H1 (cell line): ENCODE measurements around the gene FOXO1. TPM values are rescaled to one million over a fixed set of nuclear protein-coding genes. Genes with fewer than 3 reads are reported as not detected.

ENCODE experiments used
- CTCF ChIA-PET: fragments of 300-600 bp; sonication (Branson Sonifier 250); formaldehyde crosslinking; loops from one replicate; lab custom pipeline; 2021; ENCODE audit not compliant: partially characterized antibody; lab: Charles Lee
- POLR2A ChIA-PET: fragments of 300-600 bp; sonication (Branson Sonifier 250); formaldehyde crosslinking; loops from one replicate; lab custom pipeline; 2021; ENCODE audit warnings: inconsistent platforms; ENCODE audit not compliant: partially characterized antibody; lab: Charles Lee
- DNase-seq, 2 experiments: peaks; one replicate each; pipeline versions ENCODE4 v3.0.0 to v3.0.0-alpha.2; 2010 to 2022; ENCODE audit warnings: low spot score in 2 of 2, low read depth in 1 of 2, mixed read lengths in 1 of 2
- FAIRE-seq: peaks from 2 replicates; lab custom pipeline; 2011; peaks lifted over from hg19 to GRCh38; lab: Jason Lieb, UNC
- H2AFZ ChIP-seq: 2 replicates; pipeline ENCODE4 v1.8.1; 2012; ENCODE audit warnings: low read length, inconsistent platforms
- H2AK5ac ChIP-seq: 2 replicates; pipeline ENCODE4 v1.6.1; 2013; ENCODE audit warnings: low read depth, low read length
- H2BK120ac ChIP-seq: replicated peaks from 2 replicates; pipeline ENCODE3; 2013; ENCODE audit warnings: low read depth, low read length, inconsistent platforms
- H2BK12ac ChIP-seq: 2 replicates; pipeline ENCODE4 v1.6.1; 2013; ENCODE audit warnings: low read depth, low read length
- H2BK15ac ChIP-seq: 2 replicates; pipeline ENCODE4 v1.6.1; 2013; ENCODE audit warnings: low read length
- H2BK20ac ChIP-seq: 2 replicates; pipeline ENCODE4 v1.6.1; 2013; ENCODE audit warnings: low read length
- H2BK5ac ChIP-seq: 2 replicates; pipeline ENCODE4 v1.6.1; 2013; ENCODE audit warnings: low read depth, low read length
- H3K14ac ChIP-seq: 2 replicates; pipeline ENCODE4 v1.6.1; 2013; ENCODE audit warnings: inconsistent platforms; ENCODE audit not compliant: insufficient read length
- H3K18ac ChIP-seq: 2 replicates; pipeline ENCODE4 v1.6.1; 2013; ENCODE audit warnings: low read length; ENCODE audit errors: extremely low read depth
- H3K23ac ChIP-seq: 2 replicates; pipeline ENCODE4 v1.6.1; 2013; ENCODE audit warnings: inconsistent platforms; ENCODE audit not compliant: insufficient read length
- H3K23me2 ChIP-seq: 2 replicates; pipeline ENCODE4 v1.6.1; 2013; ENCODE audit warnings: low read depth, low read length
- H3K27ac ChIP-seq: 2 replicates; pipeline ENCODE4 v1.6.1; 2011; ENCODE audit warnings: low read depth, low read length, inconsistent platforms
- H3K27me3 ChIP-seq, 4 experiments: replicated peaks in 1 of 4; 1 replicate in 1 of 4; 2 replicates in 3 of 4; pipeline versions ENCODE4 v1.6.1 to v1.8.1; 2011 to 2013; ENCODE audit warnings: low read length in 3 of 4, mild to moderate bottlenecking in 3 of 4, inconsistent platforms in 2 of 4, mixed read lengths in 2 of 4, moderate library complexity in 1 of 4; ENCODE audit not compliant: control insufficient read depth in 3 of 4, insufficient read depth in 3 of 4; ENCODE audit errors: extremely low read depth in 1 of 4
- H3K36me3 ChIP-seq, 4 experiments: 2 replicates each; pipeline versions ENCODE4 v1.6.1 to v1.8.1; 2011 to 2013; ENCODE audit warnings: mild to moderate bottlenecking in 4 of 4, low read length in 3 of 4, moderate library complexity in 2 of 4, control low read depth in 1 of 4, inconsistent platforms in 1 of 4; ENCODE audit not compliant: insufficient read depth in 4 of 4, control insufficient read depth in 2 of 4
- H3K4ac ChIP-seq: replicated peaks from 2 replicates; pipeline ENCODE3; 2013; ENCODE audit warnings: low read length, low read depth, mixed read lengths, inconsistent platforms; ENCODE audit not compliant: insufficient read length
- H3K4me1 ChIP-seq, 4 experiments: replicated peaks in 1 of 4; 1 replicate in 1 of 4; 2 replicates in 3 of 4; pipeline versions ENCODE4 v1.6.1 to v1.8.1; 2011 to 2013; ENCODE audit warnings: low read length in 3 of 4, inconsistent platforms in 2 of 4, mixed read lengths in 1 of 4; ENCODE audit not compliant: insufficient read depth in 4 of 4, control insufficient read depth in 3 of 4
- H3K4me2 ChIP-seq, 2 experiments: 2 replicates each; pipeline versions ENCODE4 v1.6.1 to v1.8.1; 2011 to 2013; ENCODE audit warnings: low read depth in 2 of 2, low read length in 2 of 2, control low read depth in 1 of 2, inconsistent platforms in 1 of 2, mild to moderate bottlenecking in 1 of 2; ENCODE audit not compliant: insufficient read depth in 1 of 2
- H3K4me3 ChIP-seq, 4 experiments: fragments of 200-600, 300-600 bp in 1 of 4; sonication (generic), shearing (Covaris generic), sonication (Bioruptor Twin) in 1 of 4; 2 replicates each; pipeline versions ENCODE4 v1.5.1 to v1.8.1; 2011 to 2016; ENCODE audit warnings: low read length in 4 of 4, low read depth in 3 of 4, control low read depth in 2 of 4, inconsistent platforms in 2 of 4, mild to moderate bottlenecking in 2 of 4, mixed read lengths in 1 of 4, moderate library complexity in 1 of 4; ENCODE audit not compliant: insufficient read depth in 2 of 4; ENCODE audit errors: extremely low read depth in 1 of 4
- H3K56ac ChIP-seq: replicated peaks from 2 replicates; pipeline ENCODE3; 2013; ENCODE audit warnings: low read depth, mild to moderate bottlenecking, mixed read lengths, low read length, inconsistent platforms; ENCODE audit not compliant: insufficient read length
- H3K79me1 ChIP-seq: 2 replicates; pipeline ENCODE4 v1.6.1; 2013; ENCODE audit warnings: low read depth, low read length, control low read depth
- H3K79me2 ChIP-seq, 2 experiments: 2 replicates each; pipeline versions ENCODE4 v1.6.1 to v1.8.1; 2012 to 2013; ENCODE audit warnings: low read length in 2 of 2, mild to moderate bottlenecking in 2 of 2, inconsistent platforms in 1 of 2; ENCODE audit not compliant: insufficient read depth in 2 of 2, control insufficient read depth in 1 of 2
- H3K9ac ChIP-seq, 4 experiments: replicated peaks in 1 of 4; 1 replicate in 1 of 4; 2 replicates in 3 of 4; pipeline versions ENCODE4 v1.6.1 to v1.8.1; 2011 to 2013; ENCODE audit warnings: low read depth in 3 of 4, low read length in 3 of 4, control low read depth in 2 of 4, mild to moderate bottlenecking in 2 of 4, moderate library complexity in 2 of 4, inconsistent platforms in 1 of 4; ENCODE audit errors: extremely low read depth in 1 of 4
- H3K9me3 ChIP-seq, 2 experiments: 2 replicates each; pipeline versions ENCODE4 v1.6.1 to v1.8.1; 2012 to 2013; ENCODE audit warnings: mild to moderate bottlenecking in 2 of 2, moderate library complexity in 2 of 2, control low read depth in 1 of 2, inconsistent platforms in 1 of 2, low read depth in 1 of 2, low read length in 1 of 2, mixed read lengths in 1 of 2; ENCODE audit not compliant: insufficient read depth in 2 of 2
- H4K20me1 ChIP-seq, 2 experiments: replicated peaks in 1 of 2; 2 replicates each; pipeline versions ENCODE3 to v1.8.1; 2011 to 2013; ENCODE audit warnings: inconsistent platforms in 2 of 2, low read length in 2 of 2, mild to moderate bottlenecking in 1 of 2; ENCODE audit not compliant: insufficient read depth in 2 of 2, control insufficient read depth in 1 of 2
- H4K5ac ChIP-seq: 2 replicates; pipeline ENCODE4 v1.6.1; 2013; ENCODE audit warnings: low read length, low read depth, mixed read lengths, inconsistent platforms; ENCODE audit not compliant: insufficient read length
- H4K8ac ChIP-seq: 2 replicates; pipeline ENCODE4 v1.8.0; 2013; ENCODE audit warnings: mild to moderate bottlenecking, moderate library complexity, low read length, inconsistent platforms; ENCODE audit not compliant: insufficient read depth; ENCODE audit errors: extremely low read depth
- H4K91ac ChIP-seq: replicated peaks from 2 replicates; pipeline ENCODE3; 2013; ENCODE audit warnings: low read length, mixed read lengths, inconsistent platforms; ENCODE audit not compliant: insufficient read length
- E2F6 ChIP-seq: IDR thresholded peaks from 2 replicates; pipeline ENCODE4 v1.6.1; 2012; ENCODE audit warnings: inconsistent platforms
- KDM4A ChIP-seq: IDR thresholded peaks from one replicate; pipeline ENCODE4 v1.7.1; 2012; ENCODE audit warnings: low read depth, mild to moderate bottlenecking, moderate library complexity, low read length, inconsistent platforms; ENCODE audit not compliant: severe bottlenecking
- MAX ChIP-seq: IDR thresholded peaks from 2 replicates; pipeline ENCODE4 v1.6.1; 2012; ENCODE audit warnings: inconsistent platforms
- TAF7 ChIP-seq: optimal IDR thresholded peaks from 2 replicates; pipeline ENCODE3; 2011; ENCODE audit warnings: low read depth, mild to moderate bottlenecking, inconsistent platforms, low read length, moderate library complexity, borderline replicate concordance
- WGBS, 2 experiments: shearing (Covaris generic) in 1 of 2; methylation state at CpG; one replicate each; pipeline versions ENCODE4 v1.1.6 to v1.1.7; 2013 to 2015; ENCODE audit warnings: low lambda C conversion rate in 2 of 2, mixed read lengths in 2 of 2, inconsistent platforms in 1 of 2, low coverage in 1 of 2, missing lambda C conversion rate in 1 of 2; ENCODE audit not compliant: insufficient replicate concordance in 2 of 2, insufficient coverage in 1 of 2, insufficient read length in 1 of 2; ENCODE audit errors: extremely low coverage in 1 of 2, missing lambda C conversion rate in 1 of 2; 5-methylcytosine and 5-hydroxymethylcytosine counted together
- polyA plus RNA-seq, 7 experiments: library from polyadenylated mRNA; depleted of rRNA in 3 of 7; stranded (reverse) in 5 of 7; unstranded in 2 of 7; fragments of >200 nt in 5 of 7; fragments of 200-250 nt in 2 of 7; gene quantifications; 1 replicate in 5 of 7; 2 replicates in 1 of 7; 4 replicates in 1 of 7; pipeline versions ENCODE4 v1.2.1 to v1.2.3, GENCODE V29; 2011 to 2013; ENCODE audit warnings: missing spikeins in 2 of 7, mixed read lengths in 2 of 7
- total RNA-seq: library from RNA; stranded (reverse); fragmentation: NEBNext Ultra II Directional; extraction: Animal tissue kit (Norgen Biotek cat#: 25700); gene quantifications from 2 replicates; pipeline ENCODE4 v1.2.1, GENCODE V29; 2021

The FOXO1 gene
- total and polyA plus RNA-seq, 2 of the 8 experiments (the other 6 are each of a cell fraction or from before 2014, with no cell fraction given), result 35.3 to 56.9 TPM

DNA sequence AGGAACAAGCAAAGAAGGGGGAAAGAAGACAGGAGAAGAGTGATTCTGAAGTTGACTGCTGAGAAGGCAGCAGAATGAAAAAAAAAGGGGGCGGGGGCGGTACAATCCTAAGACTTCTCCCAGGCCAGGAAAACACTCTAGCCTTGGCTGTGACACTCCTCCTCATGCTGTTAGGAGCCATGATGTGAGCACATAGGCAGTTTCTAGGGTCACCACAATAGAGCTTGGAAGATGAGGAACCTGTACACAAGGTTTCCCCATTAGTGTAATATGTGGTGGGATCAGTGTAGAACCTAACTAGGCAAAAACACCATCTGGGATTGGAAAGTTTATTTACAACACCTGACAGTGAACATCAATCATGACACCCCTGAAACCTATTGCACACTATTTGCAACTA lies 86.9 kb downstream of the FOXO1 start:
- ChIA-PET CTCF (interaction anchor here (0.9 to 5.4 kb wide), 3 partner anchors 15 to 102 kb away, joined by 3 to 24 read pairs (median 3); no protein-coding TSS in a partner anchor), POLR2A (interaction anchor here (0.7 to 1.0 kb wide), 2 partner anchors 11 to 1052 kb away, joined by 3 read pairs; no protein-coding TSS in a partner anchor)
- H3K79me1 ChIP-seq, result peaks cover 27% of the 10 kb centered on the region
- peaks cover 24 to 42% of the 10 kb centered on the region in 2 experiments for H4K20me1 ChIP-seq
- no peak overlapping the region for H2BK12ac ChIP-seq
- no peak overlapping the region for H2AFZ ChIP-seq
- WGBS, 2 experiments, result 86% methylated on average over 2 of the region's 2 CpGs; no CpG with 5 or more reads in 1 of the 2 experiments
- H2BK20ac ChIP-seq, result no peak overlapping the region
- H3K9me3 ChIP-seq, result peaks cover 4 to 11% of the 10 kb centered on the region in 2 experiments; a peak in 2 of 4 replicates
- no peak overlapping the region for H3K18ac ChIP-seq
- H3K4ac ChIP-seq, result no peak overlapping the region
- H4K91ac ChIP-seq, result no peak overlapping the region
- no peaks in the 10 kb centered on the region for H3K27me3 ChIP-seq
- peaks cover 0 to 10% (median 1%) of the 10 kb centered on the region in 4 experiments; a peak in 3 of 8 replicates for H3K36me3 ChIP-seq
- H3K27ac ChIP-seq, result no peak overlapping the region
- H3K4me2 ChIP-seq, result no peak overlapping the region
- TF ChIP-seq E2F6, result no peak
- TF ChIP-seq KDM4A, result no peak
- TF ChIP-seq MAX, result no peak
- TF ChIP-seq TAF7, result no peak
- H3K23ac ChIP-seq, result no peak overlapping the region
- H2BK120ac ChIP-seq, result no peak overlapping the region
- no peak overlapping the region for H3K9ac ChIP-seq
- FAIRE-seq, result no peak
- no peak overlapping the region for H3K56ac ChIP-seq
- peaks cover 37 to 99% of the 10 kb centered on the region in 2 experiments for H3K79me2 ChIP-seq
- DNase-seq, result no peak
- no peak overlapping the region for H2BK15ac ChIP-seq
- H2BK5ac ChIP-seq, result no peak overlapping the region
- H2AK5ac ChIP-seq, result no peak overlapping the region
- peaks cover 6 to 30% (median 19%) of the 10 kb centered on the region in 4 experiments; a peak in 6 of 7 replicates for H3K4me1 ChIP-seq
- H3K23me2 ChIP-seq, result no peaks in the 10 kb centered on the region
- no peak overlapping the region for H3K4me3 ChIP-seq
- no peak overlapping the region for H4K5ac ChIP-seq
- no peak overlapping the region for H4K8ac ChIP-seq
- H3K14ac ChIP-seq, result no peak overlapping the region
